ENCODE measurements around the gene POMT1. TPM values are rescaled to one million over a fixed set of nuclear protein-coding genes. Genes with fewer than 3 reads are reported as not detected.

Gene POMT1
- total and polyA plus RNA-seq, 2 experiments from 2014 or later, result 35.3 to 44.8 TPM

- Histone ChIP-seq H3K9me3 (ENCODE audit: low read depth) (no peaks in the 10 kb centered on the region), H2AFZ (no peak overlapping the region), H3K9me2 (replicated peaks; ENCODE audit: insufficient read depth) (no peaks in the 10 kb centered on the region), H3K27me3 (peaks cover 32% of the 10 kb centered on the region), H3K4me1 (ENCODE audit: insufficient read depth) (no peaks in the 10 kb centered on the region), H4K20me1 (ENCODE audit: insufficient read depth, poor library complexity, severe bottlenecking) (no peaks in the 10 kb centered on the region), H3K4me3 (no peak overlapping the region), H3K4me2 (no peak overlapping the region), H3K27ac (no peak overlapping the region), H3K79me2 (no peaks in the 10 kb centered on the region), H3K36me3 (replicated peaks; ENCODE audit: insufficient read depth, low read depth) (no peaks in the 10 kb centered on the region)
- WGBS (ENCODE audit: low lambda C conversion rate, missing lambda C conversion rate), result 85% methylated on average over 6 of the region's 6 CpGs
- DNase-seq (ENCODE audit: low spot score), result no peak
- TF ChIP-seq CTCF (IDR thresholded peaks at IDR 0.05; ENCODE audit: poor library complexity), result no peak
- TF ChIP-seq EZH2 (IDR thresholded peaks at IDR 0.05; ENCODE audit: borderline replicate concordance), result no peak
- TF ChIP-seq EZH2phosphoT487 (IDR thresholded peaks at IDR 0.05; ENCODE audit: low read depth, severe bottlenecking, unreplicated experiment), result no peak
Measured at GRCh38 chr9:131552030-131552429, 49.3 kb downstream of the POMT1 start.

DNA sequence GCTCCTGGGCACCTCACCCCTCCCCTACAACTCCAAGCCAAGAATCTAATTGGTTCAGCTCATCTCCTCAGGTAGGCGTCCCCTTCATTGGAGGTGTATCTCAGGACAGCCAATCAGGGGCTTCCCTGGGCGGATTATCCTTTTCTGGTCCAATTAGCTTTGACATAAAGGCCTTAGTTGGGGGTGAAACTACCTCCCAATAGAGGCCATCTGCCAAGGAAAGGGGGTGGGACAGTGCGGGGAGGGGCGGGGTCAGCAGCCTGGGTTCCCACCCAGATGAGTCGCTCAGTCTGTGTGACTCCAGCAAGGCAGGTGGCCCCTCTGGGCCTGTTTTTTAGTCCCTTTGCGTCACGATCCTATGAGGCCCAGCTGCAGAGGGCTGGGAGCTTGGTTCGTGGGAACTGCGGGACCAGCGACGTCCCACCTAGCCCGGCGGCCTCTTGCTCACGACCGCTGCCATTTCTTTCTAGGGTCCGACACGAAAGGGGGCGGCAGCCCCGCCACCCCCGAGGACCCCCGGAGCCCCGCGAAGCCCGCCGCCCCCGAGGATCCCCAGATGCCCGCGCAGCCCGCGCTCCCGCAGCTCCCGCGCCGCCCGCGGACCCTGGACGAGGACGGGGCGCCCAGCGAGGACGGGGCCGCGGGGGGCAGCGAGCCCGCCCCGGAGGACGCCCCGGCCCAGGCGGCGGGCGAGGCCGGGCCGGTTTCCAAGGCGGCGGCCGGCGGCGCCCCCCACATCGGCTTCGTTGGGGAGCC is 51.5 kb downstream of the POMT1 start:
- H3K9me2 ChIP-seq (replicated peaks; ENCODE audit: insufficient read depth), result no peaks in the 10 kb centered on the region
- no peaks in the 10 kb centered on the region for H3K4me1 ChIP-seq (ENCODE audit: insufficient read depth)
- no peak overlapping the region for H2AFZ ChIP-seq
- peak overlapping the region; percentile 71 for H3K4me2 ChIP-seq
- H3K9me3 ChIP-seq (ENCODE audit: low read depth), result no peaks in the 10 kb centered on the region
- H3K4me3 ChIP-seq, result no peak overlapping the region
- no peaks in the 10 kb centered on the region for H4K20me1 ChIP-seq (ENCODE audit: insufficient read depth, poor library complexity, severe bottlenecking)
- H3K79me2 ChIP-seq, result no peaks in the 10 kb centered on the region
- H3K36me3 ChIP-seq (replicated peaks; ENCODE audit: insufficient read depth, low read depth), result no peaks in the 10 kb centered on the region
- 66% methylated on average over 10 of the region's 60 CpGs for WGBS (ENCODE audit: low lambda C conversion rate, missing lambda C conversion rate)
- no peak for TF ChIP-seq EZH2 (IDR thresholded peaks at IDR 0.05; ENCODE audit: borderline replicate concordance)
- TF ChIP-seq EZH2phosphoT487 (IDR thresholded peaks at IDR 0.05; ENCODE audit: low read depth, severe bottlenecking, unreplicated experiment), result no peak
- no peak for TF ChIP-seq CTCF (IDR thresholded peaks at IDR 0.05; ENCODE audit: poor library complexity)
- DNase-seq (ENCODE audit: low spot score), result no peak
- peaks cover 32% of the 10 kb centered on the region for H3K27me3 ChIP-seq
- no peak overlapping the region for H3K27ac ChIP-seq

DNA sequence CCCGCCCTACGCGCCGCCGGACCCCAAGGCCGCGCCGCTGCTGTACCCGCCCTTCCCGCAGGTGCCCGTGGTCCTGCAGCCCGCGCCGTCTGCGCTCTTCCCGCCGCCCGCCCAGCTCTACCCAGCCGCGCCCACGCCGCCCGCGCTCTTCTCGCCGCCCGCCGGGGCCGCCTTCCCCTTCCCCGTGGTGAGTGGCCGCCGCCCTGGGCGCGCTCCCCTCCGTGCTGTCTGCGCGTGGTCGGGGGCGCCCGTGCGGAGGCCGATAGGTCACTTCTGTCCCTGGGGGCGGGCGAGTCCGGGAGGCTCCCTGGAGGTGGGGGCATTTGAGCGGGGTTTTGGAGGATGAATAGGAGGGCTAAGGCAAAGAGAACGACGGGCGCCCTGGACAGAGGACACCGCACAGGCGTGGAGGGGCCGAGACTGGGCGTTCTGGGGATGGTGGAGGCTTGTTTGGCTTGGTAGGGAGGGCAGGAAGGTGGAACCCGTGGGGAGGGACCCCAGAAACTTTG is 52.2 kb downstream of the POMT1 start:
- Histone ChIP-seq H2AFZ (no peak overlapping the region), H3K27me3 (peaks cover 32% of the 10 kb centered on the region), H3K4me3 (no peak overlapping the region), H3K4me1 (ENCODE audit: insufficient read depth) (no peaks in the 10 kb centered on the region), H3K36me3 (replicated peaks; ENCODE audit: insufficient read depth, low read depth) (no peaks in the 10 kb centered on the region), H3K4me2 (peak overlapping the region; percentile 71), H3K9me3 (ENCODE audit: low read depth) (no peaks in the 10 kb centered on the region), H3K27ac (no peak overlapping the region), H3K79me2 (no peaks in the 10 kb centered on the region), H3K9me2 (replicated peaks; ENCODE audit: insufficient read depth) (no peaks in the 10 kb centered on the region), H4K20me1 (ENCODE audit: insufficient read depth, poor library complexity, severe bottlenecking) (no peaks in the 10 kb centered on the region)
- DNase-seq (ENCODE audit: low spot score), result no peak
- WGBS (ENCODE audit: low lambda C conversion rate, missing lambda C conversion rate), result 26% methylated on average over 28 of the region's 54 CpGs
- TF ChIP-seq EZH2 (IDR thresholded peaks at IDR 0.05; ENCODE audit: borderline replicate concordance) (peak; percentile 37), CTCF (IDR thresholded peaks at IDR 0.05; ENCODE audit: poor library complexity) (no peak)
